NCI-H526 (cell line): ENCODE measurements around the gene ZNF521.
"Not testable (repeated sequence)": the region's sequence is repeated elsewhere in the genome, so short reads cannot be mapped to it uniquely, and the experiment has no call there.

ENCODE experiments used
- DNase-seq, 2 experiments: peaks; one replicate each; lab custom pipeline; 2025; lab: John Stamatoyannopoulos, UW

ZNF521 gene

DNA sequence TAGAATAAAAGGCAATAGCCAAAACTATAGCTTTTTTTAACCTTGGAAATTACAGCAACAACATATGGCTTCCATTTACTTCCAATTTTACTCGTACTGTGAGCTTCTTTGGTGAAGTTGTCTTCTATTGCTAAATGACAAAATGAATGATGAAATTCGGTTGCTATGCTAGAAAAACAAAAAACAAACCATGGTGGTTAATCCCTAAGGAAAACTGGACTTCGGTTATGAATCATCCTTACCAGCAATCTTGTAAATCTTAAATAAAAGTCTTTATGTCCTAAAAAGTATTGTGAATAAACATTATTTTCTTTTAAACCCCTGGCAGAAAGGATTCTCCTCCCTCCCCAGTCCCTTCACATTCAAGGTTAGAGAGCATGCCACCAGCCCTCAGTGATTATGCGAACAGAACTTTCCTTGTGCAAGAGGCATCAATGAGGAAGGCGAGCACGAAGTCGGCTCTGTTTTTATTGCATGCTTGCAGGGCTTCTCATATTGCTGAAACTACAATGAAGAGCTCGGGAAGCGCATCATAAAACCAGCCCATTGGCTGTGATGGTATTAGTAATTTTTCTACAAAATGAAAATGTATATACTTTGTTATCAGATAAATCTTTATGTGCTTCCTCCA lies 62.9 kb downstream of the ZNF521 start:
- peak in 1 of 2 experiments; percentile 7 for DNase-seq

GRCh38 chr18:25288340-25288938 lies 63.5 kb downstream of the ZNF521 start:
- DNase-seq = peak; percentile 25 to 49

DNA sequence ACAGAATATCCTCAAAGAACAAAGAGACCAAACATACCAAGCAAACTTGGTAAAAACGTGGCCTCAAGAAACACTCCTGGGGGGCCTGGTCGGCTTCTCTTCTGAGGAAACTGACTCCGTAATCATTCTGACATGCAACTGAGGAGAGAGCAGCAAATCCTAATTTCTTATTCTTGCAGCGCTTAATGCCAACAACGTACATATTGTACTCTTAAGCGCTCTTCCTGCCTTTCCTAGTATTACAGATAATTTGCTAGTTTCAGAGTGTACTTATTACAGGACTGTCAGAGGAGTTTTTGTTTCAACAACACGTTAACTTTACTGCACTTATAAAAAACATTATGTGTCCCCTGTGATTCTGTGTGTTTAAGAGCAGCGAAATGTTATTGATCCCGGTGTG lies 64.9 kb downstream of the ZNF521 start:
- no peak for DNase-seq

- no peak for DNase-seq
Observed at GRCh38 chr18:25284861-25285550, 67.0 kb downstream of the ZNF521 start.

DNA sequence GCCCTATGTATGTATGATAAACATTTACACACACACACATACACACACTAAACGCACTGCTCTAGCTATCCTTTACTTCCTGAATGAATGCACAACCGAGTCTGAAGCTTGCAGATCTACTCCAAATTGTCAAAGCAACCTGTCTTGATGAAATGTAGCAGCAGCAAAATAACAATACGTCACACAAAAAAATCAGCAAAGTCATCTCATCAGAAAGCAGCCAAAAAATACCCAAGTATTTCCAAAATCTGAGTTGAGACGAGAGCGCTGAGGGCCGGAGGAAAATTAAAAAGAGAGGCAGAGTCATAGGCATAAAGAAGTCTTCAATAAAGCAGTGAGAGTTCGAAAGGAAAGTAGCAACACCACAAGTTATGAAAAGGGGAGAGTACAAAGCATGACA lies 67.7 kb downstream of the ZNF521 start:
- no peak for DNase-seq

DNA sequence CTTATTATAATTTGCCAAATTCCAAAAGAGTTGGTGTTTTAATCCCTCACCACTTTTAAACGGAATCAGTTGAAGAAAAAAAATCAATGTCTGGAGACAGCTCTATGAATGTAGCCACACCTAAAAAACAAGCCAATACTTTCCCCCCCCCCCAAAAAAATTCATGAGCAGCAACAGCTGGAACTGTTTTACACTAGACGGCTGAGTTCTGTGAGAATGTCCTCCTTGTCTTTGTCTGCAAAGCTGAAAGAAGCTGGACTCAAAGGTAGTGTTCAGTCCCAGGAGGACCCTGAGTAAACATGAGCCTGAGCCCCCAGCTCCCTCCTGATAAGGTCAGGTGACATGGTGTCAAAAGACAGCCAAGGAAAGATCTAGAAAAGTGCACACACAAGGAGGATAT lies 68.2 kb downstream of the ZNF521 start:
- no peak for DNase-seq

DNA sequence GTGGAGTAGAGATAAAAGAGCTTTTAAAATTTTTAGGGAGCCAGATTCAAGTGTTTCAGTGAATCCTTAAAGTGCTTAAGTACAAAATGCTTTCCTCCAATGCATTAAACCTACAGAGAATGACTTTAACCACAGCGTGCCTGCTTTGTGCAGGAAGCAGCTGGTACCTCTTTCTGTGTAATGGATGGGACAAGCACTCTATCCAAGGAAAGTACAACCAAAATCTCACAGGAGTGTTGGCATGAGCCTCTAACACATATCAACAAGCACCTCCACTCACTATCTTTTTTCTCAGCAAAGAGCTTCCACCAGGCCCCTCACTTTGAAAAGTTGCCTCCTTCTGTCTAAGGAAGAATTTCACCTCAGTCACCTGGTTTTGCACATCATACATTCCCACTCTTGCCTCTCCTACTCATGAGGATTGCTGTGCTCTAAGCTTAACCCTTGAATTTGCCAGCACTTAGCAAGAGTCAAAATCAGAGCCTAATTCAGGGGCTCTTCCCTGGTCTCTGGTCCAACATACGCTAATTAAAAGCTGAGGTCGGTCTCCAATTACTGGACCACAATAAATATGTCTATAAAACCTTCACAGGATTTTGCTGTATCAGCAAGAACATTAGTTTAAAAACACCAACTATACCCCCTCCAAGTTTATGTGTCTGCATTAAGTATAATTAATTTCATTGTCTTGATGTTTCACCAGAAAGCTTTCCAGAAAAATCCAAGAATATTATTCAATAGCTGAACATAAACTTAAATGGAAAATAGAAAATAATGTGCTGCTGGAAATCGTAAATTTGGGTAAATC lies 68.9 kb downstream of the ZNF521 start:
- DNase-seq = no peak

DNA sequence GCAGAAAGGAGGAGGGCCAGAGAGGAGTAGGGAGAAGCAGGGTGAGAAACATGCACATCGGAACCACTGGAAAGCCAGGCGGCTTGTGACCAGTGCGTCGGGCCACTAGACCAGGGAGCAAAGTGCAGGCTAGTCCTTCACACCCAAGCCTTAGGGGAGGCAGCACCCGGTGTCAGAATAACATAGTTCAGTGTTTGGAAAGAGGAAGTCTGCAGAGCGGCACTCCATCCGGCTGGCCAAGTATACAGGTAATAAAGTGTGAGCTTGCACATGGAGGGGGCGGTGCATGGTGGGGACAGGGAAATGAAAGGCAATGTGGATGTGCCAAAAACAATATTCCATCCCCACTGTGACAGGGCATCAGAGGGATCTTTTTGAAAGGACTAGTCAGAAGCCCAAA lies 69.7 kb downstream of the ZNF521 start:
- no peak for DNase-seq

- DNase-seq = no peak
Observed at GRCh38 chr18:25281556-25281955, 70.4 kb downstream of the ZNF521 start.

- no peak for DNase-seq
Observed at GRCh38 chr18:25279961-25280360, 72.0 kb downstream of the ZNF521 start.

- DNase-seq = no peak
Observed at GRCh38 chr18:25279556-25279955, 72.4 kb downstream of the ZNF521 start.

DNA sequence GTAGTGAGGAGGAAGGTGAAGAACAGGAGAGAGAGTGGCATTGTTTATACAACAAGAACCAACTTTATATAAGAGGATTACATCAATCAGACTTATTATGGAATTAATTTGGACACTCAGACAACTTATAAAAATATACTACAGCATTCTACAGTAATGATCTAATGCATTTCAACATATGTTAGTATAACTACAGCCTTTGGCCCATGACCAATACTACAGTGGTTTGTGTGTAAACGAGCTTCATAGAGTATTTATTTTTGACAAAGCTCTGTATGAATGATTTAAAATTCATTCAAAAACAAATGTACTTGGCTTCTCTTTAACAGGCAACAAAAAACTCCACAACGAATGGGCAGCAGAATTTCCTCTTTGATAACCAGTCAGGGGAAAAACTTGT lies 72.8 kb downstream of the ZNF521 start:
- no peak for DNase-seq

DNA sequence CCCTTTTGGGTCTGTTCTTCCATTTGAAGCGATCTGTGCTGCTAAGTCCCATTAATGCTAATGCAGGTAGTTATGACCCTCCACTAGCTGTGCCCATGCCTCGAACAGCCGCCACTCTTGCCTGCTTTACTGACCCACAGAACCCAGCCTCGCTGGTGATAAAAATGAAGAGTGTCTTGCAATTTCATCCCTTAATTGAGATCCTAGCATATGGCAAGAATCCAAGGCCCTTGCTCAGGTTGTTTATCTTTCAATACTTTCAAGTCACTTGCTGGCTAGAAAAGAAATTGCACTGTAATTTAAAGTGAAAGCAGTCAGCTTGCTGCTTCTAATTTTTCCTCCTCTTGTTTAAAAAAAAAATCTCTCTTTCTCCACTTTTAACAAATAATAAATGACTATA lies 73.6 kb downstream of the ZNF521 start:
- DNase-seq = no peak

GRCh38 chr18:25275412-25276001 lies 76.5 kb downstream of the ZNF521 start:
- DNase-seq = no peak

DNA sequence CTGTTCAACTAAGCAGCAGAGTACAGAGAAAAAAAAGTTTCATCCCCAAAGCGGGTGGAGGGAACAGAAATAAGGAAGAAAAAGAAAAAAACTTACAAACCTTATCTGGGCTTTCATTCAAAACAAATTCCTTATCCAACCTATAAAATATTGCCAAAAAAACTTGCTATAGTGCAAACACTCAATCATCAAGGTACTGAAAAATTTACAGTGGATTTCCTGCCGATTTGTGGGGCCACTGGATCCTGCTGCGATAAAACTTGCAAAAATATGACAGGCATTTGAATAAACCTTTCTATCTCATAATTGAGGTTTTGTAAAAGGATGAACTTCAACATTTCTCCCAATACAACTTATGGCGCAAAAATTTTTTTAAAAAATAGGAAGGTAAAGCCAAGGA lies 77.0 kb downstream of the ZNF521 start:
- DNase-seq = no peak

DNA sequence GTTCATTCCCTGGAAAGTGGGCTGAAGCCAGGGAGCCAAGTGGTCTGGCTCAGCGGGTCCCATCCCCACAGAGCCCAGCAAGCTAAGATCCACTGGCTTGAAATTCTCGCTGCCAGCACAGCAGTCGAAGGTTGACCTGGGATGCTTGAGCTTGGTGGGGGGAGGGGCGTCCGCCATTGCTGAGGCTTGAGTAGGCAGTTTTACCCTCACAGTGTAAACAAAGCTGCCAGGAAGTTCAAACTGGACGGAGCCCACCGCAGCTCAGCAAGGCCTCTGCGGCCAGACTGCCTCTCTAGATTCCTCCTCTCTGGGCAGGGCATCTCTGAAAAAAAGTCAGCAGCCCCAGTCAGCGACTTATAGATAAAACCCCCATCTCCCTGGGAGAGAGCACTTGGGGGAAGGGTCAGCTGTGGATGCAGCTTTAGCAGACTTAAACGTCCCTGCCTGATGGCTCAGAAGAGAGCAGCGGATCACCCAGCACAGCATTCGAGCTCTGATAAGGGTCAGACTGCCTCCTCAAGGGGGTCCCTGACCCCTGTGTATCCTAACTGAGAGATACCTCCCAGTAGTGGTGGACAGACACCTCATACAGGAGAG lies 84.9 kb downstream of the ZNF521 start:
- not testable (repeated sequence) for DNase-seq

DNA sequence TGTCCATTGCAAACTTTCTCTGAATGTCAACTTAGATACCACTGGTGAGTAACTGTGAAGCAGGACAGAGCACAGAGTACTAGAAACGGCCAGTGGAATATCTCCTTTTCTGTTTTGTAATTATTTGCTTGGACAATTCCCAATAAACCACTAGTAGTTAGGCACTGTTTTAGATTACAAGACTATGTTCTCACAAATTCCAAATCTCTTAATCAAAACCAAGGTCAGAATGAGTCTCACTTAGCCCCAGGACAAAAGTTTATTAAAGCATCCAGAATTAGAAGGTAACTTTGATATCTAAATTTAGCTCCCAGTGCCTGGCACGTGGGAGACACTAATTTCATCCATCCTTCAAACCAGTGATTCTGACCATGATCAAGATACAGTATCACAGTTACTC lies 89.0 kb downstream of the ZNF521 start:
- no peak for DNase-seq

DNA sequence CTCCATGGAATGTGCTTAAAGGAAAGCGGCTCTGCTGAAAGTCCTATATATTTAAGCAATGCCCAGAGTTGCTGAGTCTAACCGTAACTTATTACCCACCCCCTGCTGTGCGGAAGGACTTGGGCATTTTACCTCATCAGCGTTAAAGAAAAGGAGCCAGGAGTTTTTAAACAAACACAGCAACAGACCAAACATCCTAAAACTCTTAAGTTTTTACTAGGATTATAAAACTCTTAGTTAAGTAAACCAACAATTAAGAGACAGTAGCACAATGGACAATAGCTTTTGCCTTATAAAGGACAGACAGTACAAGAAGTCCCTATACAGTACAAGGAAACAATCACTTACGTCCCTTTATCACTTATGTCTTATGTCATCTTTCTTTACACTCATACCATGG lies 90.2 kb downstream of the ZNF521 start:
- no peak for DNase-seq

- no peak for DNase-seq
Observed at GRCh38 chr18:25256439-25256838, 95.5 kb downstream of the ZNF521 start.

- no peak for DNase-seq
Observed at GRCh38 chr18:25253779-25254178, 98.2 kb downstream of the ZNF521 start.

DNA sequence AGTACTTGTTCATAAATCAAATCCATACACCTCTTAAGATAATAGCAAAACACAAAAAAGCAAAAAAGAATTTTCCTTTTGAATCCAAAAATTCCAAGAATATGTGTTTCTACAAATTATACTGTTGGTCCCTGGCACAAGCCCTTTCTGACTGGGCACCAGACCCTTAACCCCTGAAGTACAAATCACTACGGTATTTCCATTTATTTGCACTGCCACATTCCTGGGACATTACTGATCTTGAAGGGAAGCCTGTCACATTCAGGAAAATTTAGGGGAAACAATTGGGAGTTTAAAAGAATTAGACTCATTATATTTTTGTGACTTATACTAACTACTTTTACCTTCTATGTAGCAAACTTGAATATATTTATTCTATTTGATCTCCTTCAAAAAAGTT lies 98.8 kb downstream of the ZNF521 start:
- DNase-seq = no peak

DNA sequence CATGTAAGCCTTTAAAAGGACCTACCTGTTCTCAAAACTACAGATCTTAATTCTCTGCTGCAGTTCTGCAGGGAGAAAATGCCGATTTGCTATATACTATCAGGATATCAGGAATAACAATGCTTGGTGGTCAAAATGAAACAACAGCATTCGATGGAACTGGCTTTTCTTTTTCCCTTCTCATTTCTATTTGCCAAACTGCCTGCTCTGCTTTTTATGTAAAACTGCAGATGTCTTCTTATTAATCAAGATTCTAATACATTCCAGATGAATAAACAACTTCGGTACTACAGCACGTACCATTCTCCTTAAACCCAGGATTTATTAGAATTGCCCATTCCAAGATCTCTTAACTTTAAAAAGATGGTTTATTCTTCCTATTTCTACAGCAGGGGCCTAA lies 100.9 kb downstream of the ZNF521 start:
- DNase-seq = no peak
